SK-N-SH (cell line): ENCODE measurements around the gene CUX1. TPM values are rescaled to one million over a fixed set of nuclear protein-coding genes. Genes with fewer than 3 reads are reported as not detected.

ENCODE experiments used
- CTCF ChIA-PET: fragments of 300-600, 350-600 bp; formaldehyde crosslinking; extraction: SDS; loops from one replicate; lab custom pipeline; 2021; lab: Yijun Ruan, JAX
- POLR2A ChIA-PET: fragments of 350-600 bp; sonication (Branson Sonifier 250); formaldehyde crosslinking; extraction: SDS; loops from one replicate; lab custom pipeline; 2020; ENCODE audit warnings: antibody characterized with exemption, inconsistent platforms; lab: Yijun Ruan, JAX
- DNase-seq: peaks from one replicate; pipeline ENCODE4 v3.0.0; 2012
- H2AFZ ChIP-seq: fragments of 200-600 bp; sonication (generic); 2 replicates; pipeline ENCODE4 v1.8.1; 2016; ENCODE audit warnings: antibody characterized with exemption, mild to moderate bottlenecking, low read depth
- H3F3A ChIP-seq: fragments of 200-600 bp; sonication (generic); replicated peaks from 2 replicates; pipeline ENCODE3; 2016; ENCODE audit warnings: antibody characterized with exemption, mild to moderate bottlenecking; ENCODE audit not compliant: insufficient read depth
- H3K27ac ChIP-seq, 2 experiments: fragments of 200-500 bp in 1 of 2; fragments of 200-600 bp in 1 of 2; sonication (Bioruptor generic) in 1 of 2; sonication (generic), shearing (Covaris generic) in 1 of 2; 2 replicates each; pipeline versions ENCODE4 v1.5.1 to v1.6.1; 2014 to 2016; ENCODE audit warnings: low read depth in 2 of 2, inconsistent platforms in 1 of 2, low read length in 1 of 2, mild to moderate bottlenecking in 1 of 2, mixed read lengths in 1 of 2
- H3K27me3 ChIP-seq: fragments of 200-600 bp; sonication (generic), shearing (Covaris generic); 2 replicates; pipeline ENCODE4 v1.6.1; 2016; ENCODE audit warnings: mixed run types; ENCODE audit not compliant: insufficient read depth
- H3K36me3 ChIP-seq, 2 experiments: fragments of 200-500 bp in 1 of 2; fragments of 200-600 bp in 1 of 2; sonication (Bioruptor generic) in 1 of 2; sonication (generic) in 1 of 2; replicated peaks in 1 of 2; 2 replicates each; pipeline versions ENCODE3 to v1.5.1; 2014 to 2016; ENCODE audit warnings: low read length in 1 of 2, mild to moderate bottlenecking in 1 of 2; ENCODE audit not compliant: insufficient read depth in 2 of 2, control insufficient read depth in 1 of 2
- H3K4me1 ChIP-seq, 2 experiments: fragments of 200-500 bp in 1 of 2; fragments of 200-600 bp in 1 of 2; sonication (Bioruptor generic) in 1 of 2; sonication (generic), shearing (Covaris generic) in 1 of 2; 2 replicates each; pipeline versions ENCODE4 v1.5.1 to v1.6.1; 2014 to 2016; ENCODE audit warnings: low read depth in 1 of 2, low read length in 1 of 2, mixed run types in 1 of 2; ENCODE audit not compliant: insufficient read depth in 2 of 2, control insufficient read depth in 1 of 2
- H3K4me2 ChIP-seq: fragments of 200-600 bp; sonication (generic), shearing (Covaris generic); 2 replicates; pipeline ENCODE4 v1.6.1; 2017; ENCODE audit warnings: mixed run types
- H3K4me3 ChIP-seq, 2 experiments: fragments of 200-500 bp in 1 of 2; fragments of 200-600 bp in 1 of 2; sonication (Bioruptor generic) in 1 of 2; sonication (generic), shearing (Covaris generic) in 1 of 2; 2 replicates each; pipeline versions ENCODE4 v1.5.1 to v1.8.1; 2014 to 2016; ENCODE audit warnings: low read depth in 2 of 2, inconsistent platforms in 1 of 2, low read length in 1 of 2, mild to moderate bottlenecking in 1 of 2, mixed read lengths in 1 of 2, moderate library complexity in 1 of 2
- H3K79me2 ChIP-seq: fragments of 200-600 bp; sonication (generic); 2 replicates; pipeline ENCODE4 v1.8.1; 2017; ENCODE audit warnings: mild to moderate bottlenecking; ENCODE audit not compliant: insufficient read depth
- H3K9ac ChIP-seq: fragments of 200-600 bp; sonication (generic); 2 replicates; pipeline ENCODE4 v1.6.1; 2017; ENCODE audit warnings: mixed run types
- H3K9me2 ChIP-seq: fragments of 200-600 bp; sonication (generic); 2 replicates; pipeline ENCODE4 v1.6.1; 2017; ENCODE audit warnings: mixed run types
- H3K9me3 ChIP-seq: fragments of 200-600 bp; sonication (generic); 2 replicates; pipeline ENCODE4 v1.6.1; 2017; ENCODE audit warnings: mixed run types, mild to moderate bottlenecking, moderate library complexity
- H4K20me1 ChIP-seq: fragments of 200-600 bp; sonication (generic); 2 replicates; pipeline ENCODE4 v1.6.1; 2017; ENCODE audit warnings: mild to moderate bottlenecking, mixed run types; ENCODE audit not compliant: insufficient read depth
- ELF1 ChIP-seq: IDR thresholded peaks from 2 replicates; pipeline ENCODE4 v1.4.0; 2012
- EP300 ChIP-seq, 2 experiments: IDR thresholded peaks; 2 replicates each; pipeline versions ENCODE4 v1.4.0 to v1.6.1; 2012; ENCODE audit warnings: borderline replicate concordance in 1 of 2, low read depth in 1 of 2, low read length in 1 of 2
- FOXM1 ChIP-seq: IDR thresholded peaks from 2 replicates; pipeline ENCODE4 v1.4.0; 2012; ENCODE audit warnings: low read depth, mild to moderate bottlenecking
- GATA2 ChIP-seq: sonication (generic); formaldehyde crosslinking; IDR thresholded peaks from 2 replicates; pipeline ENCODE4 v1.5.0; 2020; ENCODE audit warnings: mild to moderate bottlenecking, missing genetic modification reagents
- IRF3 ChIP-seq: fragments of 150-350 bp; IDR thresholded peaks from 2 replicates; pipeline ENCODE4 v1.6.1; 2016; ENCODE audit warnings: mild to moderate bottlenecking, low read depth, low read length
- JUND ChIP-seq: IDR thresholded peaks from 2 replicates; pipeline ENCODE4 v1.4.0; 2012
- MAX ChIP-seq: IDR thresholded peaks from 2 replicates; pipeline ENCODE4 v1.4.0; 2012; ENCODE audit warnings: low read depth
- NFIC ChIP-seq: IDR thresholded peaks from 2 replicates; pipeline ENCODE4 v1.4.0; 2012; ENCODE audit warnings: borderline replicate concordance
- NRF1 ChIP-seq: IDR thresholded peaks from 2 replicates; pipeline ENCODE4 v1.6.1; 2012; ENCODE audit warnings: low read depth, mild to moderate bottlenecking, low read length
- POLR2AphosphoS5 ChIP-seq: IDR thresholded peaks from 2 replicates; pipeline ENCODE4 v1.6.1; 2012; ENCODE audit warnings: low read depth, low read length
- RCOR1 ChIP-seq: fragments of 150-350 bp; IDR thresholded peaks from 2 replicates; pipeline ENCODE4 v1.6.1; 2017; ENCODE audit warnings: antibody characterized with exemption, low read length
- SIN3A ChIP-seq: IDR thresholded peaks from 2 replicates; pipeline ENCODE4 v1.6.1; 2012; ENCODE audit warnings: low read depth, mild to moderate bottlenecking, low read length, moderate library complexity, borderline replicate concordance
- SMC3 ChIP-seq: IDR thresholded peaks from 2 replicates; pipeline ENCODE4 v1.6.1; 2012; ENCODE audit warnings: low read depth, low read length, improper control_type of control experiment
- TAF1 ChIP-seq: IDR thresholded peaks from 2 replicates; pipeline ENCODE4 v1.6.1; 2012; ENCODE audit warnings: low read depth, mild to moderate bottlenecking, low read length, moderate library complexity, borderline replicate concordance
- USF1 ChIP-seq: IDR thresholded peaks from 2 replicates; pipeline ENCODE4 v1.4.0; 2012; ENCODE audit warnings: low read depth, borderline replicate concordance
- USF2 ChIP-seq: fragments of 150-350 bp; IDR thresholded peaks from 2 replicates; pipeline ENCODE4 v1.6.1; 2017; ENCODE audit warnings: antibody characterized with exemption, low read length, low read depth, borderline replicate concordance
- ZBTB33 ChIP-seq: IDR thresholded peaks from 2 replicates; pipeline ENCODE4 v1.4.0; 2012; ENCODE audit warnings: low read depth, borderline replicate concordance
- WGBS: methylation state at CpG from one replicate; pipeline ENCODE4 v1.1.6; 2017; ENCODE audit warnings: low lambda C conversion rate; 5-methylcytosine and 5-hydroxymethylcytosine counted together
- polyA plus RNA-seq, 3 experiments: library from polyadenylated mRNA; depleted of rRNA; stranded (reverse); fragments of >200 nt; gene quantifications; 2 replicates each; pipeline ENCODE4 v1.2.3, GENCODE V29; 2012

CUX1 gene
- polyA plus RNA-seq, 1 of the 3 experiments (the other 2 are of a cell fraction) = 68.6 TPM

- TF ChIP-seq ZBTB33 = no peak
- TF ChIP-seq SMC3 = no peak
- no peak for TF ChIP-seq FOXM1
- TF ChIP-seq ELF1 = no peak
Observed at GRCh38 chr7:102085218-102085772, 267.9 kb downstream of the CUX1 start (continued).

- no peak overlapping the region for H2AFZ ChIP-seq
- no peak overlapping the region for H3K4me2 ChIP-seq
- no peak overlapping the region for H3K4me3 ChIP-seq
- H3K79me2 ChIP-seq = peaks cover 21% of the 10 kb centered on the region; the same call in 1 of the 2 replicates
- WGBS = 96% methylated on average over 4 of the region's 4 CpGs
- H3K9ac ChIP-seq = no peak overlapping the region
- no peaks in the 10 kb centered on the region for H4K20me1 ChIP-seq
- CTCF ChIA-PET = interaction anchor here (0.6 to 1.9 kb wide), 7 partner anchors 10 to 712 kb away, joined by 3 to 7 read pairs (median 3); no protein-coding TSS in a partner anchor
- peaks cover 6% of the 10 kb centered on the region for H3F3A ChIP-seq
- no peak overlapping the region for H3K27ac ChIP-seq
- DNase-seq = no peak
- TF ChIP-seq EP300 (IDR thresholded peaks at IDR 0.05; ENCODE audit: borderline replicate concordance in 1 of 2, low read depth in 1 of 2, low read length in 1 of 2) = no peak
- TF ChIP-seq IRF3 = no peak
- TF ChIP-seq NFIC = no peak
- H3K9me2 ChIP-seq = no peaks in the 10 kb centered on the region
- H3K36me3 ChIP-seq = peaks cover 0 to 18% of the 10 kb centered on the region in 2 experiments
- POLR2A ChIA-PET = no interaction called here
- H3K4me1 ChIP-seq = no peaks in the 10 kb centered on the region
- H3K9me3 ChIP-seq = peaks cover 16% of the 10 kb centered on the region
- no peaks in the 10 kb centered on the region for H3K27me3 ChIP-seq
Observed at GRCh38 chr7:102089175-102090098, 272.0 kb downstream of the CUX1 start.

GRCh38 chr7:102093599-102094315 lies 276.3 kb downstream of the CUX1 start:
- DNase-seq = no peak
- CTCF ChIA-PET = no interaction called here
- peaks cover 12% of the 10 kb centered on the region; the same call in 1 of the 2 replicates for H3K79me2 ChIP-seq
- no peaks in the 10 kb centered on the region for H3F3A ChIP-seq
- H3K9ac ChIP-seq = no peak overlapping the region
- peaks cover 5 to 6% of the 10 kb centered on the region in 2 experiments for H3K36me3 ChIP-seq
- H3K9me2 ChIP-seq = no peaks in the 10 kb centered on the region
- H3K4me3 ChIP-seq = no peak overlapping the region
- H3K27ac ChIP-seq = no peak overlapping the region
- H3K9me3 ChIP-seq = peaks cover 6% of the 10 kb centered on the region; the same call in 1 of the 2 replicates
- no peak overlapping the region for H2AFZ ChIP-seq
- no peak overlapping the region for H3K4me2 ChIP-seq
- peaks cover 0 to 9% of the 10 kb centered on the region in 2 experiments; a peak in 1 of 4 replicates for H3K4me1 ChIP-seq
- POLR2A ChIA-PET = no interaction called here
- H3K27me3 ChIP-seq = no peaks in the 10 kb centered on the region
- H4K20me1 ChIP-seq = no peaks in the 10 kb centered on the region
- whole genome bisulfite sequencing = 98% methylated on average over 14 of the region's 14 CpGs
- TF ChIP-seq JUND (no peak), SIN3A (no peak), EP300 (IDR thresholded peaks at IDR 0.05; ENCODE audit: borderline replicate concordance in 1 of 2, low read depth in 1 of 2, low read length in 1 of 2) (no peak), NFIC (no peak), TAF1 (no peak), NRF1 (no peak), POLR2AphosphoS5 (no peak), USF1 (no peak), RCOR1 (no peak), GATA2 (CRISPR knock-in tag) (no peak), USF2 (no peak), ELF1 (no peak), MAX (no peak)
